Activated CD8-positive, alpha-beta memory T cell treated with anti-CD3 and anti-CD28 coated beads, Interleukin-2, amount 50 U/mL, for 1 hour (primary cell): Measurements from ENCODE around the gene SDHC.

Experiments used
- DNase-seq: peaks from one replicate; pipeline ENCODE4 v3.0.0-alpha.2; 2020; ENCODE audit errors: extremely low read depth

The SDHC gene

GRCh38 chr1:161314201-161314981, at the start of gene SDHC:
TSS of gene SDHC (plus strand) at chr1:161314381. CDS start at chr1:161314406, 25 bp downstream.
- DNase-seq, result peak; percentile 77

GRCh38 chr1:161265305-161265704, 48.9 kb upstream of the SDHC start:
- no peak for DNase-seq

- DNase-seq, result no peak
Measured at GRCh38 chr1:161266202-161266601, 48.0 kb upstream of the SDHC start.

GRCh38 chr1:161266836-161267235, 47.3 kb upstream of the SDHC start:
- no peak for DNase-seq

GRCh38 chr1:161267321-161267720, 46.9 kb upstream of the SDHC start:
- DNase-seq, result no peak

- no peak for DNase-seq
Measured at GRCh38 chr1:161273402-161273801, 40.8 kb upstream of the SDHC start.

- DNase-seq, result no peak
Measured at GRCh38 chr1:161274874-161275273, 39.3 kb upstream of the SDHC start.

GRCh38 chr1:161282991-161283390, 31.2 kb upstream of the SDHC start:
- DNase-seq, result no peak

- no peak for DNase-seq
Measured at GRCh38 chr1:161285113-161285512, 29.1 kb upstream of the SDHC start.

GRCh38 chr1:161285521-161285920, 28.7 kb upstream of the SDHC start:
- DNase-seq, result no peak

GRCh38 chr1:161287482-161288054, 26.6 kb upstream of the SDHC start:
- DNase-seq, result no peak

GRCh38 chr1:161290779-161291178, 23.4 kb upstream of the SDHC start:
- DNase-seq, result no peak

- no peak for DNase-seq
Measured at GRCh38 chr1:161297415-161297814, 16.8 kb upstream of the SDHC start.

GRCh38 chr1:161298116-161298515, 16.1 kb upstream of the SDHC start:
- no peak for DNase-seq

GRCh38 chr1:161299347-161299746, 14.8 kb upstream of the SDHC start:
- DNase-seq, result no peak

GRCh38 chr1:161300478-161300877, 13.7 kb upstream of the SDHC start:
- DNase-seq, result no peak

GRCh38 chr1:161304927-161305866, 9.0 kb upstream of the SDHC start:
- no peak for DNase-seq

GRCh38 chr1:161305867-161306519, 8.2 kb upstream of the SDHC start:
- DNase-seq, result peak; percentile 65

- no peak for DNase-seq
Measured at GRCh38 chr1:161307230-161307768, 6.9 kb upstream of the SDHC start.

- no peak for DNase-seq
Measured at GRCh38 chr1:161307892-161308638, 6.1 kb upstream of the SDHC start.

GRCh38 chr1:161309868-161310267, 4.3 kb upstream of the SDHC start, which contains the start of gene MPZ:
TSS of gene MPZ (minus strand) at chr1:161309968. CDS start at chr1:161309905, 63 bp downstream.
- DNase-seq, result no peak
